AG04450 (cell line): ENCODE measurements around the gene RALGPS1. TPM values are rescaled to one million over a fixed set of nuclear protein-coding genes. Genes with fewer than 3 reads are reported as not detected.

Experiments used
- CTCF ChIA-PET: fragments of 300-600, 350-600 bp; formaldehyde crosslinking; extraction: SDS; loops from one replicate; lab custom pipeline; 2022; ENCODE audit warnings: antibody characterized with exemption, inconsistent platforms; lab: Charles Lee
- POLR2A ChIA-PET: fragments of 350-600 bp; formaldehyde crosslinking; extraction: SDS; loops from one replicate; lab custom pipeline; 2021; ENCODE audit warnings: antibody characterized with exemption, inconsistent platforms; lab: Yijun Ruan, JAX
- DNase-seq: peaks from one replicate; pipeline ENCODE4 v3.0.0-alpha.2; 2011; ENCODE audit warnings: low read depth, low spot score
- H3K27ac ChIP-seq: one replicate; pipeline ENCODE4 v1.5.1; 2012; ENCODE audit warnings: low read depth, low read length, control low read depth
- H3K27me3 ChIP-seq: one replicate; pipeline ENCODE4 v1.6.0; 2012; ENCODE audit warnings: low read length; ENCODE audit not compliant: control insufficient read depth, insufficient read depth
- H3K4me3 ChIP-seq: 2 replicates; pipeline ENCODE4 v1.5.1; 2011; ENCODE audit warnings: mild to moderate bottlenecking, low read depth, low read length, control low read depth
- H3K9me3 ChIP-seq: 2 replicates; pipeline ENCODE4 v1.5.1; 2012; ENCODE audit warnings: low read length; ENCODE audit not compliant: control insufficient read depth, insufficient read depth
- polyA plus RNA-seq: library from polyadenylated mRNA; depleted of rRNA; stranded (reverse); fragments of >200 nt; gene quantifications from 2 replicates; pipeline ENCODE4 v1.2.3, GENCODE V29; 2011
- TF ChIP-seq, protein P1 (sequence below): IDR thresholded peaks from 2 replicates; pipeline ENCODE4 v1.5.1; 2011; ENCODE audit warnings: low read depth, low read length, control low read depth, inconsistent platforms

Gene RALGPS1
- polyA plus RNA-seq, 1 experiment = 4.6 TPM

DNA sequence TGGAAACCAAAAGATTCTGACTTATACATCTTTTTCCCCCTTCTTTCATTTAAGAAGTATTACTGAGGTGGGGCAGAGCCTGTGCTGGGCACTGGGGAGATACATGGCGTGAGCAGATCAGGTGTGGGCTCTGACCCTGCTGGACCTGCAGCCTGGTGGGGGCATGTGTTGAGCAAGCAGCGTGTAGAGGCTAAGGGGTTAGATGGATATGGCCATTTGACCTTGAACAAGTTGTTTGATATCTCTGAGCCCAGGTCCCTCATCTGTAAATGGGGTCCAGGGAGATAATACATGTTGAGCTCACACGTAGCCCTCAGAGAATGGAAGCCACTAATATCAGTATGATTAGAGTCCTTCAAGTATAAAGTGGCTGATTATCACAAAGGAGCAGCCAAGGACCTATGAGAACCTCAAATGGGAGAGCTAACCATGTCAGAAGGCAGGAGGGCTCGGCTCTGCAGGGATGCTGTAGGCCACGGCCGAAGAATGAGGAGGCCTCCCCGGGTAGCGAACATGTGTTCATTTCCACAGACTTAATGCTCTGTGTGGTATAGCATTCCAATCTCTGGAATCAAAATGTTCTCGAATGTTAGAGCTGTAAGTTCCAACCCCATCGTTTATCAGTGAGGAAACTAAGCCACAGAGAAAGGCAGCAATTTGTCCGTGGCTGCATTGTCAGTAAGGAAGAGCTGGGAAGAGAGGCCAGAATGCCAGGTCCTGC lies 223.2 kb downstream of the RALGPS1 start:
- CTCF ChIA-PET = interaction anchor here (0.8 kb wide), 1 partner anchor 172 kb away, joined by 3 read pairs; no protein-coding TSS in a partner anchor

DNA sequence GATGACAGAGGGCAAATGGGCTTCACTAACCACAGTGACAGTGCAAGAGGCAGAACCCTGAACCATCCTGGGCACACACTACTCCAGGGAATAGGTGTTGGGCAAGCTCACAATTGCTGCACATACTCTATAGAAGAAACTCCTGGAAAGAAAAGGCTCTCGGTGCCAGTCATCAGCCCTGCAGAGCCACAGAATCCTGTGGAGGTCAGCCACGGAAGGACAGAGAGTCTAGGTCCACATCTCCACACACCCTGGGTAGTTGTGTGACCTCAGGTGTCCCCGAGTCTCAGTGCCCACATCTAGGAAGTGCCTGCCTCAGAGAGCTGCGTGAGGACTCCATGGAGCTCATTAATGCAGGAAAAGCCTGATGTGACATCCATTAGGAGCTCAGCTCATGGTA lies 223.9 kb downstream of the RALGPS1 start:
- CTCF ChIA-PET = no interaction called here
- H3K27ac ChIP-seq = no peak overlapping the region
- POLR2A ChIA-PET = no interaction called here
- H3K4me3 ChIP-seq = no peak overlapping the region
- H3K27me3 ChIP-seq = peaks cover 3% of the 10 kb centered on the region
- TF ChIP-seq, protein P1, sequence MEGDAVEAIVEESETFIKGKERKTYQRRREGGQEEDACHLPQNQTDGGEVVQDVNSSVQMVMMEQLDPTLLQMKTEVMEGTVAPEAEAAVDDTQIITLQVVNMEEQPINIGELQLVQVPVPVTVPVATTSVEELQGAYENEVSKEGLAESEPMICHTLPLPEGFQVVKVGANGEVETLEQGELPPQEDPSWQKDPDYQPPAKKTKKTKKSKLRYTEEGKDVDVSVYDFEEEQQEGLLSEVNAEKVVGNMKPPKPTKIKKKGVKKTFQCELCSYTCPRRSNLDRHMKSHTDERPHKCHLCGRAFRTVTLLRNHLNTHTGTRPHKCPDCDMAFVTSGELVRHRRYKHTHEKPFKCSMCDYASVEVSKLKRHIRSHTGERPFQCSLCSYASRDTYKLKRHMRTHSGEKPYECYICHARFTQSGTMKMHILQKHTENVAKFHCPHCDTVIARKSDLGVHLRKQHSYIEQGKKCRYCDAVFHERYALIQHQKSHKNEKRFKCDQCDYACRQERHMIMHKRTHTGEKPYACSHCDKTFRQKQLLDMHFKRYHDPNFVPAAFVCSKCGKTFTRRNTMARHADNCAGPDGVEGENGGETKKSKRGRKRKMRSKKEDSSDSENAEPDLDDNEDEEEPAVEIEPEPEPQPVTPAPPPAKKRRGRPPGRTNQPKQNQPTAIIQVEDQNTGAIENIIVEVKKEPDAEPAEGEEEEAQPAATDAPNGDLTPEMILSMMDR = no peak
- no peak for DNase-seq
- H3K9me3 ChIP-seq = no peaks in the 10 kb centered on the region

More for the DNA sequence above, 223.2 kb downstream of the RALGPS1 start:
- no peak for DNase-seq
- H3K9me3 ChIP-seq = no peaks in the 10 kb centered on the region
- no peak overlapping the region for H3K27ac ChIP-seq
- TF ChIP-seq, protein P1 = no peak
- no peak overlapping the region for H3K4me3 ChIP-seq
- peaks cover 3% of the 10 kb centered on the region for H3K27me3 ChIP-seq
- POLR2A ChIA-PET = no interaction called here

DNA sequence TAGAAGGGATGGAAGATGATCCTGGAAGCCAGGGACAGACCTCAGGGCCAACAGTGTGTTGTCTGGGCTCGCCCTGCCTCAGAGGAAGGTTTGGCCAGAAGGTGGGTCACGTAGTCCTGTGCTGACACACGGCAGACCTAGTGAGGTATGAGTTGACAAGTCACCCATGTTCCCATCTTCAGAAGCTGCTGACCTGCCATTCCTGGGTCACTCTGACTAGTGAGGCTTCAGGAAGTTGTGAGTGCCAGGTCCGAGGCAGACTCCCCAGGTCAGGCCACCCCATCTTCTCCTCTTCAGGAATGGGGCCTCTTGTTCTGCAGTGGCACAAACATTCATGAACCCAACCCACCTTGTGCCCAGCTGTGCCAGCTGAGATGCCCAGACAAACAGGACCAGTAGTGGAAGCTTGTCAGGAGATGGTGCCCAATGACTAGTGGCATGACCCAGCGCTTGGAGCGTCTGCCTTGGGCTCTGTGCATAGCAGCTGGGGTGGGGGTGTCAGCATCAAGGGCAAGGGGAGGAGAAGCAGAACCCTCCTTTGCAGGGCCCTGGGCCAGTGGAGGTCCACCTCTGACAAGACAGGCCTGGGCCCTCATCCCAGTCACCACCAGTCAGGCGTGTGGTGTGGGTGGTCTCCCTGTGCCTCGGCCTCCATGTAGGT lies 224.6 kb downstream of the RALGPS1 start:
- Histone ChIP-seq H3K9me3 (no peaks in the 10 kb centered on the region), H3K27ac (no peak overlapping the region), H3K27me3 (peaks cover 3% of the 10 kb centered on the region), H3K4me3 (no peak overlapping the region)
- DNase-seq = no peak
- TF ChIP-seq, protein P1 = no peak
- POLR2A ChIA-PET = no interaction called here
- CTCF ChIA-PET = no interaction called here

DNA sequence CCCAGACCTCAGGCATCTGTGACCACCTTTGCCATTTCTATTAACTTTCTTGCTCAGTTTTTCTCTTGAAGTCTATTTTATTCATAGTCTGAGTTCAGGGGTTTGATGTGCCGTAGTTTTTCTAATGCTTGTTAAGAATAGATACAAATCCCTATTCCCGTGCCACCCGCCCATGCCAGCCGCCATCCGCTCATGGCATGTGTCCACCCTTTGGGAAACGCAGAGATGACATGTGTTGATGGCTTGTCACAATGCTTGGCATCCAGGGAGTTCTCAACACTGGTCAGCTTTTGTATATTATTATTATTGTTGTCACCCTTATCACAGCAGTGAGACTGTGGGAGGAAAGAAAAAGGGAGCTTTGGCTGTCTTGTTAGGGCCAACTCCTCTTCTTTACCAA lies 225.2 kb downstream of the RALGPS1 start:
- Histone ChIP-seq H3K27ac (no peak overlapping the region), H3K27me3 (peaks cover 3% of the 10 kb centered on the region), H3K9me3 (no peaks in the 10 kb centered on the region), H3K4me3 (no peak overlapping the region)
- TF ChIP-seq, protein P1 = no peak
- POLR2A ChIA-PET = no interaction called here
- CTCF ChIA-PET = no interaction called here
- DNase-seq = no peak

DNA sequence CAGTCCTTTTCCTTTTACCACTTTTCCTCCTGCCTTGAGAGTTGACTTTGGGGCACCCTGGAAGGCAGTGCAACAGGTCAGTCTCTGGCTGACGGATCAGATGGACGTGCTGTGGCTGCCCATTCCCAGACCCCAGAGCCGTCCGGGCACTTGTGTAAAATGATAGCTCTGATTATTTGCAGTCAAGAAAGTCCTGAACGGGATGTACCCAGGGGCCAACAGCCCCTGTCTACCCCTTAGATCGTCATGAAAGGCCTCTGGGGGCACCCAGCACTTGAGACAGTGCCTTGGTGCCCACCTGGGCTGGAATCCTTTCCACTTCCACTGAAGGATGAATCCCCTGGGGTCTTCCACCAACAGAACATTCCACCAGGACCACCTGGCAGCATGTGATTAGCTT lies 225.6 kb downstream of the RALGPS1 start:
- TF ChIP-seq, protein P1 = no peak
- Histone ChIP-seq H3K9me3 (no peaks in the 10 kb centered on the region), H3K27me3 (peaks cover 3% of the 10 kb centered on the region), H3K4me3 (no peak overlapping the region), H3K27ac (no peak overlapping the region)
- no peak for DNase-seq
- POLR2A ChIA-PET = no interaction called here
- CTCF ChIA-PET = no interaction called here
